GM21528 (cell line): Measurements from ENCODE around the gene TSPAN6.

ENCODE experiments used
- ATAC-seq: cut with Tn5 transposase; IDR thresholded peaks from one replicate; pipeline ENCODE4 v1.9.1; 2021; ENCODE audit warnings: mild to moderate bottlenecking, moderate library complexity; ENCODE audit not compliant: unreplicated experiment, low FRiP score

Gene TSPAN6

GRCh38 chrX:100591256-100592051, 45.2 kb downstream of the TSPAN6 start:
- no peak for ATAC-seq

- ATAC-seq, result no peak
Measured at GRCh38 chrX:100587861-100588260, 48.7 kb downstream of the TSPAN6 start.

GRCh38 chrX:100586747-100587146, 49.9 kb downstream of the TSPAN6 start:
- no peak for ATAC-seq

- ATAC-seq, result no peak
Measured at GRCh38 chrX:100584611-100585010, 52.0 kb downstream of the TSPAN6 start, which contains the start of gene TNMD. TNMD (plus strand) TSS chrX:100584936; CDS start chrX:100585019, 83 bp downstream.
